Fibroblast of the conjunctiva (primary cell): Measurements from ENCODE around the gene ITLN1.
"Not testable (repeated sequence)": the region's sequence is repeated elsewhere in the genome, so short reads cannot be mapped to it uniquely, and the experiment has no call there.

ENCODE experiments used
- DNase-seq: peaks from one replicate; pipeline ENCODE4 v3.0.0-alpha.2; 2010; ENCODE audit warnings: low read depth

ITLN1 gene

GRCh38 chr1:160883581-160884513 is 1.1 kb downstream of the ITLN1 start:
- DNase-seq: no peak

- no peak for DNase-seq
These were observed 2.4 kb downstream of the ITLN1 start for GRCh38 chr1:160882582-160882981.

GRCh38 chr1:160881264-160881663 is 3.7 kb downstream of the ITLN1 start:
- not testable (repeated sequence) for DNase-seq

GRCh38 chr1:160880216-160880615 is 4.8 kb downstream of the ITLN1 start:
- no peak for DNase-seq

- DNase-seq: no peak
These were observed 5.9 kb downstream of the ITLN1 start for GRCh38 chr1:160879056-160879455.

GRCh38 chr1:160877221-160877620 is 7.8 kb downstream of the ITLN1 start:
- no peak for DNase-seq

- no peak for DNase-seq
These were observed 8.7 kb downstream of the ITLN1 start for GRCh38 chr1:160876311-160876710.

GRCh38 chr1:160875591-160875990 is 9.4 kb downstream of the ITLN1 start:
- not testable (repeated sequence) for DNase-seq

- DNase-seq: no peak
These were observed 10.0 kb downstream of the ITLN1 start for GRCh38 chr1:160874935-160875334.

- no peak for DNase-seq
These were observed 16.8 kb downstream of the ITLN1 start for GRCh38 chr1:160868141-160868540.

- not testable (repeated sequence) for DNase-seq
These were observed 17.3 kb downstream of the ITLN1 start for GRCh38 chr1:160867651-160868050.

- no peak for DNase-seq
These were observed 18.2 kb downstream of the ITLN1 start for GRCh38 chr1:160866695-160867260.

GRCh38 chr1:160866001-160866694 is 18.8 kb downstream of the ITLN1 start:
- no peak for DNase-seq

- DNase-seq: no peak
These were observed 19.6 kb downstream of the ITLN1 start for GRCh38 chr1:160865337-160865736.

GRCh38 chr1:160864173-160864572 is 20.8 kb downstream of the ITLN1 start:
- no peak for DNase-seq

- DNase-seq: no peak
These were observed 21.2 kb downstream of the ITLN1 start for GRCh38 chr1:160863774-160864131.

- DNase-seq: no peak
These were observed 21.8 kb downstream of the ITLN1 start for GRCh38 chr1:160863061-160863773.

GRCh38 chr1:160862203-160863060 is 22.5 kb downstream of the ITLN1 start, which contains the start of gene CD244:
Gene CD244, minus strand, starts transcription at chr1:160862887. Its CDS starts 210 bp downstream, at chr1:160862677.
- DNase-seq: no peak

- DNase-seq: no peak
These were observed 24.0 kb downstream of the ITLN1 start for GRCh38 chr1:160860840-160861505.

- DNase-seq: no peak
These were observed 25.8 kb downstream of the ITLN1 start for GRCh38 chr1:160859166-160859565.

GRCh38 chr1:160858507-160858906 is 26.5 kb downstream of the ITLN1 start:
- no peak for DNase-seq
